Measurements from ENCODE around the gene NAP1L4.

DNA sequence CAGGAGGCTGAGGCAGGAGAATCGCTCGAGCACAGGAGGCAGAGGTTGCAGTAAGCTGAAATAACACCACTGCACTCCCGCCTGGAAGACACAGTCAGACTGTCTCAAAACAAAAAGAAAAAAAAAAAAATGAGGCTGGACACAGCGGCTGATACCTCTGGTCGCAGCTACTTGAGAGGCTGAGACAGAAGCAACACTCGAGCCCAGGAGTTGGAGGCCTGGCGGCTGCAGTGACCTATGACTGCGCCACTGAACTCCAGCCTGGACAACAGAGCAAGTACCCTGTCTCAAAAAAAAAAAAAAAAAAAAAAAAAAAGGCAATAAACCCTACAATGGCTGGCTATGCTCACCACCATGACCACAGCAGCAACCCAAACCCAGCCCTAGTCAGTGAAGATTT is 11.0 kb downstream of the NAP1L4 start:
- TF ChIP-seq POLR2A (IDR thresholded peaks at IDR 0.05; ENCODE audit: low read depth, low read length) (no peak), TAF1 (IDR thresholded peaks at IDR 0.05; ENCODE audit: low read depth, low read length) (no peak), POLR2AphosphoS5 (IDR thresholded peaks at IDR 0.05; ENCODE audit: low read depth, low read length) (no peak), POU2F2 (IDR thresholded peaks at IDR 0.05; ENCODE audit: low read depth, low read length) (no peak), SPI1 (IDR thresholded peaks at IDR 0.05; ENCODE audit: low read depth, low read length) (no peak)
